Measurements from ENCODE around the gene INTS11. TPM values are rescaled to one million over a fixed set of nuclear protein-coding genes. Genes with fewer than 3 reads are reported as not detected.
A peak's percentile ranks its signal among the peaks of the same experiment; 100 is the strongest.

INTS11 gene
- total RNA-seq, 3 donors from 2014 or later (not counting 1 experiment from before 2014, with no cell fraction given) = 150 to 189 (median 181) TPM

DNA sequence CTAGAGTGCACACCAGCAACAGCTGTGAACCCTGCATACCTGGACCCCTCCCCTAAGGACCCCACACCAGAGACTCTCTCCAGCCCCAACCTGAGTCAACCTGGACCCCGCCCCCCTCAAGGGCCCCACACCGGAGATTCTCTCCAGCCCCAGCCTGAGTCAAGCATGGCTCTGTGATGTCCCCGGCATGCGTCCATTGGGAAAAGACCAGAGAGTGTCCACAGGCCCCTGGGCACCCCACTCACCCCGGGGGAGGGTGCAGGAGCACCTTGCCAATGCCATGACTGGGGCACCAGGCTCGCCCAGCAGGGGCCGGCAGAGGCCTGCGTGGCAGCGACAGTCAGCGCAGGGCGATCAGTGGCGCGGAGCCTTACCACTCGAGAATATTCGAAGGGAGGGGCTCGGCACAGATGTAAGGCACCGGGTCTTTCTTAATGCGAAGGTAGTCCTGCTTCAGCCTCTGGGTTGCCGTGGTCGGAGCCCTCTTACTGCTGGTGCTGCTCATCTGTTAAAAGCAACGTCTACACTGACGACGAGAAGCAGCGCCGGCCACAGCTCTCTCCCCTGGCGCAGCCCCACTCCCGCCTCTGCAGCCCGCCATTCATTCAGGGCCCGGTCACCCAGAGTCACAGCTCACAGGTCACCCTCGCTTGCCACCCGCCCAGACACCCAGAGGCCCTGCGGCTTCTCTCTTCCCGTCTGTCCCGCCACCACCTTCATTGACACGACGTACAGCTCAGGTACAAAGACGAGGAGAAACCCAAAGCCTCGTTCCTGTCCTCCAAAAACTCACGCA, 56.8 kb downstream of the INTS11 start:
- WGBS (ENCODE audit: insufficient coverage) = 97% methylated on average over 39 of the region's 39 CpGs
- Histone ChIP-seq H3K4me1 (ENCODE audit: control insufficient read depth, insufficient read depth, low read length) (peaks cover 28% of the 10 kb centered on the region), H3K9me3 (ENCODE audit: control insufficient read depth, insufficient read depth, low read length) (no peaks in the 10 kb centered on the region), H3K27ac (ENCODE audit: low read length) (no peak overlapping the region), H3K36me3 (ENCODE audit: control insufficient read depth, insufficient read depth, low read length) (peaks cover 15% of the 10 kb centered on the region), H3K27me3 (ENCODE audit: control insufficient read depth, insufficient read depth, low read length) (no peaks in the 10 kb centered on the region), H3K4me3 (ENCODE audit: low read length) (no peak overlapping the region)
- Mint-ChIP-seq H3K9me3 (no peaks in the 10 kb centered on the region), H3K27ac (peak overlapping the region in 1 of 2 donors; percentile 36), H3K4me3 (no peak overlapping the region), H3K4me1 (peaks cover 25 to 44% of the 10 kb centered on the region in 2 donors), H3K27me3 (ENCODE audit: low read depth in 2 of 2) (no peaks in the 10 kb centered on the region), H3K36me3 (no peaks in the 10 kb centered on the region)
- DNase-seq (no peak), ATAC-seq (no peak)
- intact Hi-C loops (cut with micrococcal nuclease) = no loop called here
- TF ChIP-seq, protein P1, sequence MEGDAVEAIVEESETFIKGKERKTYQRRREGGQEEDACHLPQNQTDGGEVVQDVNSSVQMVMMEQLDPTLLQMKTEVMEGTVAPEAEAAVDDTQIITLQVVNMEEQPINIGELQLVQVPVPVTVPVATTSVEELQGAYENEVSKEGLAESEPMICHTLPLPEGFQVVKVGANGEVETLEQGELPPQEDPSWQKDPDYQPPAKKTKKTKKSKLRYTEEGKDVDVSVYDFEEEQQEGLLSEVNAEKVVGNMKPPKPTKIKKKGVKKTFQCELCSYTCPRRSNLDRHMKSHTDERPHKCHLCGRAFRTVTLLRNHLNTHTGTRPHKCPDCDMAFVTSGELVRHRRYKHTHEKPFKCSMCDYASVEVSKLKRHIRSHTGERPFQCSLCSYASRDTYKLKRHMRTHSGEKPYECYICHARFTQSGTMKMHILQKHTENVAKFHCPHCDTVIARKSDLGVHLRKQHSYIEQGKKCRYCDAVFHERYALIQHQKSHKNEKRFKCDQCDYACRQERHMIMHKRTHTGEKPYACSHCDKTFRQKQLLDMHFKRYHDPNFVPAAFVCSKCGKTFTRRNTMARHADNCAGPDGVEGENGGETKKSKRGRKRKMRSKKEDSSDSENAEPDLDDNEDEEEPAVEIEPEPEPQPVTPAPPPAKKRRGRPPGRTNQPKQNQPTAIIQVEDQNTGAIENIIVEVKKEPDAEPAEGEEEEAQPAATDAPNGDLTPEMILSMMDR (IDR thresholded peaks at IDR 0.05) = no peak

DNA sequence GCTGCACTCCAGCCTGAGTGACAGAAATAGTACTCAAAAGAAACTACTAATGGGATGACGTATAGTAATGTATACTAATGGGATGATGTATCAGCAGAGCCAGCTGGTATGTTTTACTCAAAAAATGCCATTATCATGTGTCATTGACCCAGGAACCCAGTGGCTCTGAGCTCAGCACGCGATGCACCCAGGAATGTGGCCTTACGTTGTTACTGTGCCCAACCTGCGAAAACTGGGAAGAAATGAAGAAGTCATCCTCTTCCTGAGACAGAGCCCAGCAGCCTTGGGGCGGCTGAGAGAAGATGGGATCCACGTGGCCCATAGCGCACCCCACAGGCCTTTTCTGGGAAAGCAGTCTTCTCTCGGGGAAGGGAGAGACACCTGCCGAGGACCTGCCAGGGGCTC, 59.6 kb downstream of the INTS11 start:
- intact Hi-C loops (cut with micrococcal nuclease) = no loop called here
- Histone ChIP-seq H3K36me3 (ENCODE audit: control insufficient read depth, insufficient read depth, low read length) (peaks cover 24% of the 10 kb centered on the region), H3K27me3 (ENCODE audit: control insufficient read depth, insufficient read depth, low read length) (no peaks in the 10 kb centered on the region), H3K4me1 (ENCODE audit: control insufficient read depth, insufficient read depth, low read length) (peaks cover 11% of the 10 kb centered on the region), H3K4me3 (ENCODE audit: low read length) (no peak overlapping the region), H3K9me3 (ENCODE audit: control insufficient read depth, insufficient read depth, low read length) (no peaks in the 10 kb centered on the region), H3K27ac (ENCODE audit: low read length) (no peak overlapping the region)
- H3K9me3 Mint-ChIP-seq = no peaks in the 10 kb centered on the region
- DNase-seq (peak in 1 of 2 donors; percentile 48), ATAC-seq (peak in 1 of 3 donors; percentile 30)
- no peak overlapping the region for H3K27ac Mint-ChIP-seq
- H3K4me3 Mint-ChIP-seq = no peak overlapping the region
- no peaks in the 10 kb centered on the region for H3K27me3 Mint-ChIP-seq (ENCODE audit: low read depth in 2 of 2)
- H3K4me1 Mint-ChIP-seq = peaks cover 13 to 28% of the 10 kb centered on the region in 2 donors
- no peaks in the 10 kb centered on the region for H3K36me3 Mint-ChIP-seq
- WGBS (ENCODE audit: insufficient coverage) = 95% methylated on average over 10 of the region's 10 CpGs
- TF ChIP-seq, protein P1 (IDR thresholded peaks at IDR 0.05) = no peak

DNA sequence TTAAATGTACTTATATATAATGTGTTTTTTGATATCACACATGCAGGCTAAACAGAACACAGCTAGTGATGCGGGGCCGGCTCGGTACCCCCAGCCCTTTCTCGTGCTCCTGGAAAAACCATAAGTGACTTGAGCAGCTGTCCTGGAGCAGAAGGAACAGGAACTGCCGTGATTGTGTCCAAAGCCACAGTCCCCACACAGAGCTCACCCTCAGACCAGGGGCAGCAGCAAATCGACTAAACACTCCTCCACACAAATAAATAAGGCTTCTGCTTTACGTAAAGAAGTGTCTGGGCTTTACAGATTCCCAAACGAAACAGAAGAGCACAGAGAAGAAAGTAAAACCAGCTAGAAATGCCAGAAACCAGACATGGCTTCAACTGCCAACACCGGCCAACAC, 60.4 kb downstream of the INTS11 start:
- 96% methylated on average over 9 of the region's 9 CpGs for WGBS (ENCODE audit: insufficient coverage)
- Histone ChIP-seq H3K36me3 (ENCODE audit: control insufficient read depth, insufficient read depth, low read length) (peaks cover 28% of the 10 kb centered on the region), H3K9me3 (ENCODE audit: control insufficient read depth, insufficient read depth, low read length) (no peaks in the 10 kb centered on the region), H3K27ac (ENCODE audit: low read length) (no peak overlapping the region), H3K4me3 (ENCODE audit: low read length) (no peak overlapping the region), H3K27me3 (ENCODE audit: control insufficient read depth, insufficient read depth, low read length) (no peaks in the 10 kb centered on the region), H3K4me1 (ENCODE audit: control insufficient read depth, insufficient read depth, low read length) (peaks cover 11% of the 10 kb centered on the region)
- DNase-seq (no peak), ATAC-seq (no peak)
- Mint-ChIP-seq H3K36me3 (no peaks in the 10 kb centered on the region), H3K4me1 (peaks cover 15 to 31% of the 10 kb centered on the region in 2 donors), H3K27ac (no peak overlapping the region), H3K4me3 (no peak overlapping the region), H3K9me3 (no peaks in the 10 kb centered on the region), H3K27me3 (ENCODE audit: low read depth in 2 of 2) (no peaks in the 10 kb centered on the region)
- intact Hi-C loops (cut with micrococcal nuclease) = no loop called here
- TF ChIP-seq, protein P1 (IDR thresholded peaks at IDR 0.05) = no peak
